DOHH2 (cell line): ENCODE data around the gene ALOXE3.

Experiments used
- H3F3A ChIP-seq: fragments of 200-600 bp; sonication (generic), shearing (Covaris generic); 2 replicates; pipeline ENCODE4 v1.6.0; 2016; ENCODE audit warnings: antibody characterized with exemption, mild to moderate bottlenecking; ENCODE audit not compliant: control insufficient read depth, insufficient read depth
- H3K27ac ChIP-seq: fragments of 200-600 bp; sonication (generic); 2 replicates; pipeline ENCODE4 v1.5.1; 2014; ENCODE audit warnings: low read depth, mild to moderate bottlenecking, low read length, moderate library complexity
- H3K27me3 ChIP-seq: fragments of 200-600 bp; sonication (generic); 2 replicates; pipeline ENCODE4 v1.6.1; 2014; ENCODE audit warnings: mild to moderate bottlenecking, low read length, mixed read lengths; ENCODE audit not compliant: control insufficient read depth
- H3K36me3 ChIP-seq: fragments of 200-600 bp; sonication (generic); 2 replicates; pipeline ENCODE4 v1.6.1; 2014; ENCODE audit warnings: mild to moderate bottlenecking, low read length, moderate library complexity, mixed read lengths; ENCODE audit not compliant: control insufficient read depth
- H3K4me1 ChIP-seq: fragments of 200-600 bp; sonication (generic); 2 replicates; pipeline ENCODE4 v1.6.1; 2014; ENCODE audit warnings: mild to moderate bottlenecking, low read length, mixed read lengths; ENCODE audit not compliant: control insufficient read depth
- H3K4me2 ChIP-seq: fragments of 200-600 bp; sonication (generic); 2 replicates; pipeline ENCODE4 v1.6.0; 2014; ENCODE audit warnings: mild to moderate bottlenecking, low read length, moderate library complexity
- H3K4me3 ChIP-seq: fragments of 200-600 bp; sonication (generic); 2 replicates; pipeline ENCODE4 v1.5.1; 2014; ENCODE audit warnings: mild to moderate bottlenecking, low read length, mixed read lengths
- H3K79me2 ChIP-seq: fragments of 200-600 bp; sonication (generic); 2 replicates; pipeline ENCODE4 v1.6.1; 2014; ENCODE audit warnings: mild to moderate bottlenecking, low read length, mixed read lengths; ENCODE audit not compliant: control insufficient read depth
- H3K9me2 ChIP-seq: fragments of 200-600 bp; sonication (generic); replicated peaks from 2 replicates; pipeline ENCODE4 v1.6.1; 2014; ENCODE audit warnings: mild to moderate bottlenecking, low read length, mixed read lengths; ENCODE audit not compliant: control insufficient read depth
- H3K9me3 ChIP-seq: fragments of 200-600 bp; sonication (generic); 2 replicates; pipeline ENCODE4 v1.6.1; 2014; ENCODE audit warnings: antibody characterized with exemption, low read length, mixed read lengths; ENCODE audit not compliant: control insufficient read depth, insufficient read depth
- H4K20me1 ChIP-seq: fragments of 200-600 bp; sonication (generic); 2 replicates; pipeline ENCODE4 v1.6.0; 2014; ENCODE audit warnings: low read depth, mild to moderate bottlenecking, antibody characterized with exemption, low read length, moderate library complexity; ENCODE audit not compliant: control insufficient read depth, insufficient read depth
- CTCF ChIP-seq: fragments of 200-600 bp; sonication (generic); IDR thresholded peaks from one replicate; pipeline ENCODE4 v1.5.1; 2014; ENCODE audit warnings: antibody characterized with exemption, mild to moderate bottlenecking, low read depth, low read length; ENCODE audit not compliant: poor library complexity, severe bottlenecking
- EZH2phosphoT487 ChIP-seq: fragments of 200-600 bp; sonication (generic); IDR thresholded peaks from 2 replicates; pipeline ENCODE4 v1.6.1; 2017; ENCODE audit warnings: borderline replicate concordance, mild to moderate bottlenecking, antibody characterized with exemption, low read length, moderate library complexity, mixed read lengths

Gene ALOXE3

GRCh38 chr17:8121681-8122421 is 3.5 kb upstream of the ALOXE3 start:
- Histone ChIP-seq H4K20me1 (0 out of 2 replicates have a peak, but pooled peaks cover 7% of the 10 kb centered on the region), H3K9me3 (no peaks in the 10 kb centered on the region), H3K27ac (no peak overlapping the region), H3K79me2 (no peaks in the 10 kb centered on the region), H3K4me2 (peak overlapping the region; percentile 98), H3K36me3 (no peaks in the 10 kb centered on the region), H3K4me3 (peak overlapping the region; percentile 80), H3K4me1 (peaks cover 72% of the 10 kb centered on the region), H3F3A (peaks cover 27% of the 10 kb centered on the region), H3K9me2 (no peaks in the 10 kb centered on the region), H3K27me3 (peaks cover 55% of the 10 kb centered on the region)
- TF ChIP-seq CTCF (peak; percentile 80), EZH2phosphoT487 (no peak)

GRCh38 chr17:8121407-8121680 is 3.0 kb upstream of the ALOXE3 start:
- Histone ChIP-seq H3K27ac (no peak overlapping the region), H3K4me3 (peak overlapping the region; percentile 80), H3K9me2 (no peaks in the 10 kb centered on the region), H3K4me2 (peak overlapping the region; percentile 98), H4K20me1 (0 out of 2 replicates have a peak, but pooled peaks cover 7% of the 10 kb centered on the region), H3K27me3 (peaks cover 60% of the 10 kb centered on the region), H3K9me3 (no peaks in the 10 kb centered on the region), H3K36me3 (no peaks in the 10 kb centered on the region), H3F3A (peaks cover 24% of the 10 kb centered on the region), H3K4me1 (peaks cover 72% of the 10 kb centered on the region), H3K79me2 (no peaks in the 10 kb centered on the region)
- TF ChIP-seq CTCF (no peak), EZH2phosphoT487 (no peak)

- no peaks in the 10 kb centered on the region for H3K9me2 ChIP-seq
- H3K9me3 ChIP-seq: no peaks in the 10 kb centered on the region
- no peaks in the 10 kb centered on the region for H3K36me3 ChIP-seq
- H3K79me2 ChIP-seq: no peaks in the 10 kb centered on the region
- H3K4me1 ChIP-seq: peaks cover 72% of the 10 kb centered on the region
- TF ChIP-seq CTCF: peak; percentile 54
- no peak for TF ChIP-seq EZH2phosphoT487
- peaks cover 24% of the 10 kb centered on the region for H3F3A ChIP-seq
- H3K4me3 ChIP-seq: peak overlapping the region; percentile 80
- H3K4me2 ChIP-seq: peak overlapping the region; percentile 98
- 0 out of 2 replicates have a peak, but pooled peaks cover 7% of the 10 kb centered on the region for H4K20me1 ChIP-seq
- peaks cover 65% of the 10 kb centered on the region for H3K27me3 ChIP-seq
- H3K27ac ChIP-seq: peak overlapping the region; percentile 41
These were observed 2.4 kb upstream of the ALOXE3 start for GRCh38 chr17:8120520-8121406.
